ENCODE results near the gene CALD1. TPM values are rescaled to one million over a fixed set of nuclear protein-coding genes. Genes with fewer than 3 reads are reported as not detected.

CALD1 gene
- total and polyA plus RNA-seq, 4 donors: 48.0 to 226 (median 95.2) TPM

DNA sequence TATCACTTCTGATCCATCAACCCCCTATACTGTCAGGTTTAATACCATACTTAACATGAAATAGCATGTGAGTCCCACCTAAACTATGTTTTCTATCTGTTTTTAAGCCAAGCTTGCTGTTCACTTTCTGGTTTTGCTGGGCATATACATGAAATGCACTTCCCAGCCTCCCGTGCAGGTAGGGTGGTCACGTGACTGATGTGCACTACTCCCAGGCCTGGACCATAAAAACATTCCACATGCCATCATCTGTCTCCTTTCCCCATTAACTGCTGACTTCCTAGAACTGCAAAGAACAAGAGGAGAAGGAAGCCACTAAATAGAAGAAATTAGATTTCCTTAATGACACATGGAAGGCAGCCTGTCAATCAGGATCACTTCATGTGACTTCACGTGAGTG, 40.1 kb upstream of the CALD1 start (continued):
- TF ChIP-seq, protein P1, sequence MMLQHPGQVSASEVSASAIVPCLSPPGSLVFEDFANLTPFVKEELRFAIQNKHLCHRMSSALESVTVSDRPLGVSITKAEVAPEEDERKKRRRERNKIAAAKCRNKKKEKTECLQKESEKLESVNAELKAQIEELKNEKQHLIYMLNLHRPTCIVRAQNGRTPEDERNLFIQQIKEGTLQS (IDR thresholded peaks at IDR 0.05): no peak
- no peak for TF ChIP-seq JUND (IDR thresholded peaks at IDR 0.05)

DNA sequence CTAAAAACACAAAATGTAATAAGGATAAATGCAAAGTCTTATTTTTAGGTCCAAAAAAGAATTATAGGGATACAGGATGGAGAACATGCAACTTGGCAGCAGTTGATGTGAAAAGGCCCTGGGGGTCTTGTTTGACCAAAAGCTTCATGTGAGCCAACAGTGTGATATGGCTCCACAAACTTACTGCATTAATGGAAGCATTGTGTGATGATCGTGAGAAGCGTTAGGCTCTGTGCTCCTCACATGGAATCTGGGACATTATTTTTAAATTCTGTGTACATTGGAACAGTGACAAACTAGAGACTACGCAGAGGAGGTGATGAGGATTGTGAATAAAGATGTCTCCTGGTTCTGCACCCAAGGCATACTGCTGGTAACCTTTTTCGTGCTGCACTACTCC, 39.1 kb upstream of the CALD1 start:
- Histone ChIP-seq H3K36me3 (ENCODE audit: control insufficient read depth in 4 of 4, insufficient read depth in 3 of 4, low read depth in 1 of 4, low read length in 3 of 4) (no peaks in the 10 kb centered on the region), H3K9me3 (ENCODE audit: control insufficient read depth in 4 of 4, low read length in 3 of 4) (no peaks in the 10 kb centered on the region), H3K27ac (ENCODE audit: low read depth in 1 of 2, low read length in 2 of 2) (no peak overlapping the region), H3K9ac (ENCODE audit: low read depth in 1 of 2, low read length in 2 of 2) (no peak overlapping the region), H3K27me3 (ENCODE audit: control insufficient read depth in 4 of 4, insufficient read depth in 4 of 4, low read length in 3 of 4) (no peaks in the 10 kb centered on the region), H3K4me3 (ENCODE audit: low read depth in 1 of 3, low read length in 3 of 3) (no peak overlapping the region), H3K4me1 (ENCODE audit: control insufficient read depth in 4 of 4, insufficient read depth in 4 of 4, low read length in 3 of 4) (no peaks in the 10 kb centered on the region)
- no peak for DNase-seq (ENCODE audit: low spot score)
- no peak for TF ChIP-seq GABPA (IDR thresholded peaks at IDR 0.05 in 1 of 2, conservative IDR thresholded peaks at IDR 0.05 in 1 of 2)
- no peak for TF ChIP-seq HNF4G (IDR thresholded peaks at IDR 0.05)
- TF ChIP-seq, protein P2, sequence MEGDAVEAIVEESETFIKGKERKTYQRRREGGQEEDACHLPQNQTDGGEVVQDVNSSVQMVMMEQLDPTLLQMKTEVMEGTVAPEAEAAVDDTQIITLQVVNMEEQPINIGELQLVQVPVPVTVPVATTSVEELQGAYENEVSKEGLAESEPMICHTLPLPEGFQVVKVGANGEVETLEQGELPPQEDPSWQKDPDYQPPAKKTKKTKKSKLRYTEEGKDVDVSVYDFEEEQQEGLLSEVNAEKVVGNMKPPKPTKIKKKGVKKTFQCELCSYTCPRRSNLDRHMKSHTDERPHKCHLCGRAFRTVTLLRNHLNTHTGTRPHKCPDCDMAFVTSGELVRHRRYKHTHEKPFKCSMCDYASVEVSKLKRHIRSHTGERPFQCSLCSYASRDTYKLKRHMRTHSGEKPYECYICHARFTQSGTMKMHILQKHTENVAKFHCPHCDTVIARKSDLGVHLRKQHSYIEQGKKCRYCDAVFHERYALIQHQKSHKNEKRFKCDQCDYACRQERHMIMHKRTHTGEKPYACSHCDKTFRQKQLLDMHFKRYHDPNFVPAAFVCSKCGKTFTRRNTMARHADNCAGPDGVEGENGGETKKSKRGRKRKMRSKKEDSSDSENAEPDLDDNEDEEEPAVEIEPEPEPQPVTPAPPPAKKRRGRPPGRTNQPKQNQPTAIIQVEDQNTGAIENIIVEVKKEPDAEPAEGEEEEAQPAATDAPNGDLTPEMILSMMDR (IDR thresholded peaks at IDR 0.05; ENCODE audit: low read depth, low read length, missing input control): no peak
- TF ChIP-seq SP1 (IDR thresholded peaks at IDR 0.05): no peak
- no peak for TF ChIP-seq FOXA2 (IDR thresholded peaks at IDR 0.05)
- no peak for TF ChIP-seq HNF4A (conservative IDR thresholded peaks at IDR 0.05)
- no peak for TF ChIP-seq JUND (IDR thresholded peaks at IDR 0.05)
- no peak for TF ChIP-seq FOXA1 (IDR thresholded peaks at IDR 0.05)
- WGBS: 83% methylated on average over 4 of the region's 4 CpGs

DNA sequence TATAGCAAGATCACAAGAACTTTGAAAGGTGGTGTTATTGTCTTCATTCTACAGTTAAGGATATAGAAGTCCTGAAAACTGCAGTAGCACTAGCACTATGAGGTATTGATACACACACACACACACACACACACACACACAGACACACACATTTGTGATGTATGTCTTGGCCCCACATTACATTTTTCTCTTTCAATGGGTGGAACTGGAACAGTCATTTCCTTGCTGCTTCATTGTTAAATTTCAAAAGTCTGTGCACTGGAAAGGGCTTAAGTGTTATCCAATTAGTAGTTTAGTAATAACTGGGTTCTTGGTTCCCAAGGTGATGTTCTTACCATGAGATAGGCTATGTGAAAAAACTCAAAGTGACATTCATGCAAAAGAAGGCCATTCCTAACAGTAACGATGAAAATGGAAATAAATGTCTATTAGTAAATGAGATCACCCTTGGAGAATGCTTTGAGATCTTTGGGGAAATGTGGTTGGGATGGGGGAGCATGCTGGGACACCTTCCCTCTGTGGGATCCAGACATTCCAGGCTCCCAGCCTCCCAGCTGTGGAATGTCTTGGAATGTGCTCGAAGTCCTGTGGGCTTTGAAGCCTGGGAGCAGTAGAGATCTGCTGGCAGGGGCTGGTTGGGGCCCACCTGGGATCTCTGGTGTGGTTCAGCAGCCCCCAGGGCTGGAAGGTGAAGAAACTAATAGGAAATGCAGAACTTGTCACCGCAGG, 37.4 kb upstream of the CALD1 start:
- Histone ChIP-seq H3K4me3 (ENCODE audit: low read depth in 1 of 3, low read length in 3 of 3) (no peak overlapping the region), H3K36me3 (ENCODE audit: control insufficient read depth in 4 of 4, insufficient read depth in 3 of 4, low read depth in 1 of 4, low read length in 3 of 4) (no peaks in the 10 kb centered on the region), H3K9me3 (ENCODE audit: control insufficient read depth in 4 of 4, low read length in 3 of 4) (no peaks in the 10 kb centered on the region), H3K27me3 (ENCODE audit: control insufficient read depth in 4 of 4, insufficient read depth in 4 of 4, low read length in 3 of 4) (no peaks in the 10 kb centered on the region), H3K4me1 (ENCODE audit: control insufficient read depth in 4 of 4, insufficient read depth in 4 of 4, low read length in 3 of 4) (no peaks in the 10 kb centered on the region), H3K9ac (ENCODE audit: low read depth in 1 of 2, low read length in 2 of 2) (no peak overlapping the region), H3K27ac (ENCODE audit: low read depth in 1 of 2, low read length in 2 of 2) (peak overlapping the region in 1 of 2 donors; percentile 51)
- 72% methylated on average over 3 of the region's 3 CpGs for WGBS
- no peak for DNase-seq (ENCODE audit: low spot score)
- no peak for TF ChIP-seq JUND (IDR thresholded peaks at IDR 0.05)
- no peak for TF ChIP-seq FOXA2 (IDR thresholded peaks at IDR 0.05)
- no peak for TF ChIP-seq NR2F2 (IDR thresholded peaks at IDR 0.05)
- TF ChIP-seq HNF4G (IDR thresholded peaks at IDR 0.05): no peak
- no peak for TF ChIP-seq RAD21 (IDR thresholded peaks at IDR 0.05)
- TF ChIP-seq TAF1 (conservative IDR thresholded peaks at IDR 0.05): no peak
- TF ChIP-seq FOXA1 (IDR thresholded peaks at IDR 0.05): no peak
- TF ChIP-seq, protein P3, sequence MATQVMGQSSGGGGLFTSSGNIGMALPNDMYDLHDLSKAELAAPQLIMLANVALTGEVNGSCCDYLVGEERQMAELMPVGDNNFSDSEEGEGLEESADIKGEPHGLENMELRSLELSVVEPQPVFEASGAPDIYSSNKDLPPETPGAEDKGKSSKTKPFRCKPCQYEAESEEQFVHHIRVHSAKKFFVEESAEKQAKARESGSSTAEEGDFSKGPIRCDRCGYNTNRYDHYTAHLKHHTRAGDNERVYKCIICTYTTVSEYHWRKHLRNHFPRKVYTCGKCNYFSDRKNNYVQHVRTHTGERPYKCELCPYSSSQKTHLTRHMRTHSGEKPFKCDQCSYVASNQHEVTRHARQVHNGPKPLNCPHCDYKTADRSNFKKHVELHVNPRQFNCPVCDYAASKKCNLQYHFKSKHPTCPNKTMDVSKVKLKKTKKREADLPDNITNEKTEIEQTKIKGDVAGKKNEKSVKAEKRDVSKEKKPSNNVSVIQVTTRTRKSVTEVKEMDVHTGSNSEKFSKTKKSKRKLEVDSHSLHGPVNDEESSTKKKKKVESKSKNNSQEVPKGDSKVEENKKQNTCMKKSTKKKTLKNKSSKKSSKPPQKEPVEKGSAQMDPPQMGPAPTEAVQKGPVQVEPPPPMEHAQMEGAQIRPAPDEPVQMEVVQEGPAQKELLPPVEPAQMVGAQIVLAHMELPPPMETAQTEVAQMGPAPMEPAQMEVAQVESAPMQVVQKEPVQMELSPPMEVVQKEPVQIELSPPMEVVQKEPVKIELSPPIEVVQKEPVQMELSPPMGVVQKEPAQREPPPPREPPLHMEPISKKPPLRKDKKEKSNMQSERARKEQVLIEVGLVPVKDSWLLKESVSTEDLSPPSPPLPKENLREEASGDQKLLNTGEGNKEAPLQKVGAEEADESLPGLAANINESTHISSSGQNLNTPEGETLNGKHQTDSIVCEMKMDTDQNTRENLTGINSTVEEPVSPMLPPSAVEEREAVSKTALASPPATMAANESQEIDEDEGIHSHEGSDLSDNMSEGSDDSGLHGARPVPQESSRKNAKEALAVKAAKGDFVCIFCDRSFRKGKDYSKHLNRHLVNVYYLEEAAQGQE (IDR thresholded peaks at IDR 0.05): no peak
- TF ChIP-seq, protein P1 (IDR thresholded peaks at IDR 0.05): no peak
- no peak for TF ChIP-seq SP1 (IDR thresholded peaks at IDR 0.05)
- TF ChIP-seq EGR1 (IDR thresholded peaks at IDR 0.05; ENCODE audit: low read depth in 2 of 2): no peak
- no peak for TF ChIP-seq YY1 (IDR thresholded peaks at IDR 0.05)
- TF ChIP-seq, protein P4, sequence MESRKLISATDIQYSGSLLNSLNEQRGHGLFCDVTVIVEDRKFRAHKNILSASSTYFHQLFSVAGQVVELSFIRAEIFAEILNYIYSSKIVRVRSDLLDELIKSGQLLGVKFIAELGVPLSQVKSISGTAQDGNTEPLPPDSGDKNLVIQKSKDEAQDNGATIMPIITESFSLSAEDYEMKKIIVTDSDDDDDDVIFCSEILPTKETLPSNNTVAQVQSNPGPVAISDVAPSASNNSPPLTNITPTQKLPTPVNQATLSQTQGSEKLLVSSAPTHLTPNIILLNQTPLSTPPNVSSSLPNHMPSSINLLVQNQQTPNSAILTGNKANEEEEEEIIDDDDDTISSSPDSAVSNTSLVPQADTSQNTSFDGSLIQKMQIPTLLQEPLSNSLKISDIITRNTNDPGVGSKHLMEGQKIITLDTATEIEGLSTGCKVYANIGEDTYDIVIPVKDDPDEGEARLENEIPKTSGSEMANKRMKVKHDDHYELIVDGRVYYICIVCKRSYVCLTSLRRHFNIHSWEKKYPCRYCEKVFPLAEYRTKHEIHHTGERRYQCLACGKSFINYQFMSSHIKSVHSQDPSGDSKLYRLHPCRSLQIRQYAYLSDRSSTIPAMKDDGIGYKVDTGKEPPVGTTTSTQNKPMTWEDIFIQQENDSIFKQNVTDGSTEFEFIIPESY (IDR thresholded peaks at IDR 0.05): no peak
- no peak for TF ChIP-seq GABPA (IDR thresholded peaks at IDR 0.05 in 1 of 2, conservative IDR thresholded peaks at IDR 0.05 in 1 of 2)
- TF ChIP-seq RXRA (IDR thresholded peaks at IDR 0.05): no peak
- TF ChIP-seq, protein P2 (IDR thresholded peaks at IDR 0.05; ENCODE audit: low read depth, low read length, missing input control): no peak
- no peak for TF ChIP-seq HNF4A (conservative IDR thresholded peaks at IDR 0.05)
- TF ChIP-seq, protein P5, sequence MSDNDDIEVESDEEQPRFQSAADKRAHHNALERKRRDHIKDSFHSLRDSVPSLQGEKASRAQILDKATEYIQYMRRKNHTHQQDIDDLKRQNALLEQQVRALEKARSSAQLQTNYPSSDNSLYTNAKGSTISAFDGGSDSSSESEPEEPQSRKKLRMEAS (IDR thresholded peaks at IDR 0.05): no peak
